Left kidney (tissue), 8 donors: Measurements from ENCODE around the gene SPAG16. TPM values are rescaled to one million over a fixed set of nuclear protein-coding genes. Genes with fewer than 3 reads are reported as not detected.
A peak's percentile ranks its signal among the peaks of the same experiment; 100 is the strongest.

Source experiments
- DNase-seq: peaks from one replicate; pipeline ENCODE4 v3.0.0-alpha.2; 2013
- long read RNA-seq, 8 donors: transcript quantifications; one replicate each; lab custom pipeline, GENCODE V29; 2026
- polyA plus RNA-seq: library from polyadenylated mRNA; unstranded; fragments of 120-200 nt; gene quantifications from one replicate; pipeline ENCODE4 v1.2.1, GENCODE V29; 2013; ENCODE audit not compliant: insufficient read length

SPAG16 gene
- polyA plus RNA-seq: 71.7 TPM
- long read RNA-seq, donor 1, transcript SPAG16-207 (5 exons, 1,250 nt): major isoform, 46 of 79 reads
- long read RNA-seq, donor 1, partial matches to known transcripts: 33 of 79 reads
- long read RNA-seq, donor 1, other reads (novel, unspliced or antisense): 0 of 79 reads
- long read RNA-seq, donor 2, transcript SPAG16-207 (5 exons, 1,250 nt): major isoform, 39 of 39 reads
- long read RNA-seq, donor 2, partial matches to known transcripts: 0 of 39 reads
- long read RNA-seq, donor 2, other reads (novel, unspliced or antisense): 0 of 39 reads
- long read RNA-seq, donor 3, transcript SPAG16-207 (5 exons, 1,250 nt): major isoform, 22 of 22 reads
- long read RNA-seq, donor 3, partial matches to known transcripts: 0 of 22 reads
- long read RNA-seq, donor 3, other reads (novel, unspliced or antisense): 0 of 22 reads
- long read RNA-seq, donor 4, transcript SPAG16-207 (5 exons, 1,250 nt): major isoform, 6 of 6 reads
- long read RNA-seq, donor 4, partial matches to known transcripts: 0 of 6 reads
- long read RNA-seq, donor 4, other reads (novel, unspliced or antisense): 0 of 6 reads
- long read RNA-seq, donor 5, transcript SPAG16-207 (5 exons, 1,250 nt): major isoform, 67 of 78 reads
- long read RNA-seq, donor 5, partial matches to known transcripts: 11 of 78 reads
- long read RNA-seq, donor 5, other reads (novel, unspliced or antisense): 0 of 78 reads
- long read RNA-seq, donor 6, transcript SPAG16-207 (5 exons, 1,250 nt): major isoform, 44 of 84 reads
- long read RNA-seq, donor 6, partial matches to known transcripts: 40 of 84 reads
- long read RNA-seq, donor 6, other reads (novel, unspliced or antisense): 0 of 84 reads
- long read RNA-seq, donor 7, transcript SPAG16-207 (5 exons, 1,250 nt): major isoform, 68 of 100 reads
- long read RNA-seq, donor 7, partial matches to known transcripts: 32 of 100 reads
- long read RNA-seq, donor 7, other reads (novel, unspliced or antisense): 0 of 100 reads
- long read RNA-seq, donor 8, transcript SPAG16-207 (5 exons, 1,250 nt): major isoform, 30 of 39 reads
- long read RNA-seq, donor 8, partial matches to known transcripts: 9 of 39 reads
- long read RNA-seq, donor 8, other reads (novel, unspliced or antisense): 0 of 39 reads

GRCh38 chr2:213284105-213285090, at the start of gene SPAG16:
SPAG16 (plus strand) TSS chr2:213284464.
- peak; percentile 97 for DNase-seq

GRCh38 chr2:213234641-213235040, 49.6 kb upstream of the SPAG16 start:
- DNase-seq: no peak

- no peak for DNase-seq
Observed at GRCh38 chr2:213235741-213236140, 48.5 kb upstream of the SPAG16 start.

GRCh38 chr2:213237251-213237650, 47.0 kb upstream of the SPAG16 start:
- DNase-seq: no peak

GRCh38 chr2:213237787-213238186, 46.5 kb upstream of the SPAG16 start:
- DNase-seq: no peak

- no peak for DNase-seq
Observed at GRCh38 chr2:213238753-213239495, 45.3 kb upstream of the SPAG16 start.

GRCh38 chr2:213241817-213242216, 42.4 kb upstream of the SPAG16 start:
- DNase-seq: no peak

GRCh38 chr2:213242653-213243052, 41.6 kb upstream of the SPAG16 start:
- DNase-seq: no peak

GRCh38 chr2:213243189-213244044, 40.8 kb upstream of the SPAG16 start:
- DNase-seq: no peak

- DNase-seq: peak; percentile 26
Observed at GRCh38 chr2:213246497-213247281, 37.6 kb upstream of the SPAG16 start.

- no peak for DNase-seq
Observed at GRCh38 chr2:213247566-213247965, 36.7 kb upstream of the SPAG16 start.

- DNase-seq: no peak
Observed at GRCh38 chr2:213248637-213249036, 35.6 kb upstream of the SPAG16 start.

GRCh38 chr2:213249502-213249901, 34.8 kb upstream of the SPAG16 start:
- DNase-seq: no peak

GRCh38 chr2:213251618-213252017, 32.6 kb upstream of the SPAG16 start:
- peak; percentile 67 for DNase-seq

- DNase-seq: no peak
Observed at GRCh38 chr2:213252206-213252605, 32.1 kb upstream of the SPAG16 start.

GRCh38 chr2:213253162-213253561, 31.1 kb upstream of the SPAG16 start:
- DNase-seq: no peak

- DNase-seq: no peak
Observed at GRCh38 chr2:213259266-213259665, 25.0 kb upstream of the SPAG16 start.

GRCh38 chr2:213261237-213261636, 23.0 kb upstream of the SPAG16 start:
- DNase-seq: no peak

- DNase-seq: no peak
Observed at GRCh38 chr2:213261715-213262114, 22.5 kb upstream of the SPAG16 start.
